Measurements from ENCODE around the gene SCGN.
A peak's percentile ranks its signal among the peaks of the same experiment; 100 is the strongest.

SCGN gene

GRCh38 chr6:25691894-25692293 is 39.9 kb downstream of the SCGN start:
- no peak for DNase-seq

GRCh38 chr6:25692472-25692871 is 40.5 kb downstream of the SCGN start:
- DNase-seq = no peak

GRCh38 chr6:25694366-25694765 is 42.4 kb downstream of the SCGN start:
- no peak for DNase-seq

- DNase-seq = no peak
Measured at GRCh38 chr6:25695671-25696070, 43.7 kb downstream of the SCGN start.

- no peak for DNase-seq
Measured at GRCh38 chr6:25697537-25698340, 45.7 kb downstream of the SCGN start.

- no peak for DNase-seq
Measured at GRCh38 chr6:25698631-25699030, 46.6 kb downstream of the SCGN start.

- DNase-seq = no peak
Measured at GRCh38 chr6:25699649-25700048, 47.6 kb downstream of the SCGN start.

- no peak for DNase-seq
Measured at GRCh38 chr6:25700761-25701160, 48.7 kb downstream of the SCGN start.

- no peak for DNase-seq
Measured at GRCh38 chr6:25701807-25702206, 49.8 kb downstream of the SCGN start.

GRCh38 chr6:25703005-25703404 is 51.0 kb downstream of the SCGN start:
- no peak for DNase-seq

GRCh38 chr6:25704001-25704400 is 52.0 kb downstream of the SCGN start:
- no peak for DNase-seq

- DNase-seq = peak; percentile 25
Measured at GRCh38 chr6:25706314-25707014, 54.4 kb downstream of the SCGN start.

GRCh38 chr6:25709761-25710160 is 57.7 kb downstream of the SCGN start:
- no peak for DNase-seq

- no peak for DNase-seq
Measured at GRCh38 chr6:25710287-25710686, 58.3 kb downstream of the SCGN start.

GRCh38 chr6:25713824-25714223 is 61.8 kb downstream of the SCGN start:
- no peak for DNase-seq

GRCh38 chr6:25714765-25715164 is 62.8 kb downstream of the SCGN start:
- no peak for DNase-seq

- DNase-seq = no peak
Measured at GRCh38 chr6:25715794-25716193, 63.8 kb downstream of the SCGN start.

GRCh38 chr6:25717866-25718740 is 66.1 kb downstream of the SCGN start:
- peak; percentile 22 for DNase-seq

- DNase-seq = no peak
Measured at GRCh38 chr6:25726122-25726911, 74.3 kb downstream of the SCGN start.

GRCh38 chr6:25727028-25727427 is 75.0 kb downstream of the SCGN start:
- DNase-seq = no peak

- DNase-seq = no peak
Measured at GRCh38 chr6:25730907-25731306, 78.9 kb downstream of the SCGN start.

- no peak for DNase-seq
Measured at GRCh38 chr6:25731721-25732120, 79.7 kb downstream of the SCGN start.

Data from midbrain (tissue), 1 donor.